SHP77 treated with DMSO at 0.1 percent for 48 hours (cell line): ENCODE measurements around the gene SNTG2.
"Not testable (repeated sequence)": the region's sequence is repeated elsewhere in the genome, so short reads cannot be mapped to it uniquely, and the experiment has no call there.

Experiments used
- DNase-seq: peaks from one replicate; lab custom pipeline; 2025; lab: John Stamatoyannopoulos, UW

Gene SNTG2

GRCh38 chr2:1053786-1054185, 103.1 kb downstream of the SNTG2 start:
- no peak for DNase-seq

- DNase-seq = no peak
Observed at GRCh38 chr2:1054399-1054798, 103.8 kb downstream of the SNTG2 start.

GRCh38 chr2:1055014-1055595, 104.5 kb downstream of the SNTG2 start:
- no peak for DNase-seq

- no peak for DNase-seq
Observed at GRCh38 chr2:1060372-1060771, 109.7 kb downstream of the SNTG2 start.

- DNase-seq = no peak
Observed at GRCh38 chr2:1060987-1061386, 110.3 kb downstream of the SNTG2 start.

- DNase-seq = no peak
Observed at GRCh38 chr2:1068241-1068640, 117.6 kb downstream of the SNTG2 start.

GRCh38 chr2:1068822-1069221, 118.2 kb downstream of the SNTG2 start:
- no peak for DNase-seq

GRCh38 chr2:1069847-1070246, 119.2 kb downstream of the SNTG2 start:
- no peak for DNase-seq

GRCh38 chr2:1070601-1071000, 120.0 kb downstream of the SNTG2 start:
- no peak for DNase-seq

GRCh38 chr2:1071650-1072049, 121.0 kb downstream of the SNTG2 start:
- DNase-seq = no peak

GRCh38 chr2:1072250-1072649, 121.6 kb downstream of the SNTG2 start:
- no peak for DNase-seq

- DNase-seq = no peak
Observed at GRCh38 chr2:1077911-1078310, 127.3 kb downstream of the SNTG2 start.

- DNase-seq = no peak
Observed at GRCh38 chr2:1078326-1078725, 127.7 kb downstream of the SNTG2 start.

- no peak for DNase-seq
Observed at GRCh38 chr2:1079873-1080799, 129.5 kb downstream of the SNTG2 start.

GRCh38 chr2:1081451-1082225, 131.0 kb downstream of the SNTG2 start:
- DNase-seq = no peak

- DNase-seq = no peak
Observed at GRCh38 chr2:1082456-1083205, 132.0 kb downstream of the SNTG2 start.

- DNase-seq = no peak
Observed at GRCh38 chr2:1088192-1088860, 137.7 kb downstream of the SNTG2 start.

- DNase-seq = no peak
Observed at GRCh38 chr2:1088940-1089339, 138.3 kb downstream of the SNTG2 start.

GRCh38 chr2:1091895-1092585, 141.4 kb downstream of the SNTG2 start:
- DNase-seq = no peak

- not testable (repeated sequence) for DNase-seq
Observed at GRCh38 chr2:1093668-1094067, 143.0 kb downstream of the SNTG2 start.

GRCh38 chr2:1097101-1097500, 146.5 kb downstream of the SNTG2 start:
- no peak for DNase-seq
